MM.1S (cell line): ENCODE measurements around the gene SETDB2.

Experiments
- DNase-seq: peaks from one replicate; pipeline ENCODE4 v3.0.0-alpha.2; 2015
- H2AFZ ChIP-seq: fragments of 300-600 bp; sonication (generic); 2 replicates; pipeline ENCODE4 v1.6.0; 2016; ENCODE audit warnings: antibody characterized with exemption, low read length
- H3F3A ChIP-seq: fragments of 300-600 bp; sonication (generic); 2 replicates; pipeline ENCODE4 v1.6.1; 2016; ENCODE audit warnings: mild to moderate bottlenecking, antibody characterized with exemption, low read length, moderate library complexity, mixed read lengths; ENCODE audit not compliant: insufficient read depth
- H3K27ac ChIP-seq: fragments of 300-600 bp; sonication (generic); 2 replicates; pipeline ENCODE4 v1.5.1; 2016; ENCODE audit warnings: mild to moderate bottlenecking, low read length
- H3K27me3 ChIP-seq: fragments of 300-600 bp; sonication (generic); replicated peaks from 2 replicates; pipeline ENCODE4 v1.6.0; 2016; ENCODE audit warnings: low read length; ENCODE audit not compliant: insufficient read depth
- H3K36me3 ChIP-seq: fragments of 300-600 bp; sonication (generic); replicated peaks from 2 replicates; pipeline ENCODE4 v1.6.1; 2016; ENCODE audit warnings: mild to moderate bottlenecking, low read length, mixed read lengths; ENCODE audit not compliant: insufficient read depth
- H3K4me1 ChIP-seq: fragments of 300-600 bp; sonication (generic); 2 replicates; pipeline ENCODE4 v1.6.1; 2016; ENCODE audit warnings: low read length, mixed read lengths
- H3K4me2 ChIP-seq: fragments of 300-600 bp; sonication (generic); 2 replicates; pipeline ENCODE4 v1.6.0; 2016; ENCODE audit warnings: low read depth, low read length
- H3K4me3 ChIP-seq: fragments of 300-600 bp; sonication (generic); 2 replicates; pipeline ENCODE4 v1.5.1; 2016; ENCODE audit warnings: low read length, mixed read lengths
- H3K79me2 ChIP-seq: fragments of 300-600 bp; sonication (generic); 2 replicates; pipeline ENCODE4 v1.6.1; 2016; ENCODE audit warnings: mixed run types, low read length, mixed read lengths
- H3K9ac ChIP-seq: fragments of 300-600 bp; sonication (generic); 2 replicates; pipeline ENCODE4 v1.6.1; 2016; ENCODE audit warnings: low read length, mixed read lengths
- H3K9me2 ChIP-seq: fragments of 300-600 bp; sonication (generic); replicated peaks from 2 replicates; pipeline ENCODE4 v1.6.1; 2016; ENCODE audit warnings: mild to moderate bottlenecking, low read length, mixed read lengths; ENCODE audit not compliant: insufficient read depth
- H3K9me3 ChIP-seq: fragments of 300-600 bp; sonication (generic); replicated peaks from 2 replicates; pipeline ENCODE4 v1.6.1; 2016; ENCODE audit warnings: mild to moderate bottlenecking, low read length, mixed read lengths; ENCODE audit not compliant: insufficient read depth
- H4K20me1 ChIP-seq: fragments of 300-600 bp; sonication (generic); 2 replicates; pipeline ENCODE4 v1.6.1; 2016; ENCODE audit warnings: mild to moderate bottlenecking, low read length, moderate library complexity, mixed read lengths; ENCODE audit not compliant: insufficient read depth
- EZH2 ChIP-seq: fragments of 300-600 bp; sonication (generic); optimal IDR thresholded peaks from 2 replicates; pipeline ENCODE3; 2017; ENCODE audit warnings: low read depth, mild to moderate bottlenecking, antibody characterized with exemption, low read length, mixed read lengths
- EZH2phosphoT487 ChIP-seq: fragments of 300-600 bp; sonication (generic); IDR thresholded peaks from 2 replicates; pipeline ENCODE4 v1.6.1; 2018; ENCODE audit warnings: antibody characterized with exemption, low read length
- TF ChIP-seq, protein P1 (sequence below): fragments of 300-600 bp; sonication (generic); IDR thresholded peaks from 2 replicates; pipeline ENCODE4 v1.5.1; 2016; ENCODE audit warnings: antibody characterized with exemption, low read length, mixed read lengths

Gene SETDB2, protein sequence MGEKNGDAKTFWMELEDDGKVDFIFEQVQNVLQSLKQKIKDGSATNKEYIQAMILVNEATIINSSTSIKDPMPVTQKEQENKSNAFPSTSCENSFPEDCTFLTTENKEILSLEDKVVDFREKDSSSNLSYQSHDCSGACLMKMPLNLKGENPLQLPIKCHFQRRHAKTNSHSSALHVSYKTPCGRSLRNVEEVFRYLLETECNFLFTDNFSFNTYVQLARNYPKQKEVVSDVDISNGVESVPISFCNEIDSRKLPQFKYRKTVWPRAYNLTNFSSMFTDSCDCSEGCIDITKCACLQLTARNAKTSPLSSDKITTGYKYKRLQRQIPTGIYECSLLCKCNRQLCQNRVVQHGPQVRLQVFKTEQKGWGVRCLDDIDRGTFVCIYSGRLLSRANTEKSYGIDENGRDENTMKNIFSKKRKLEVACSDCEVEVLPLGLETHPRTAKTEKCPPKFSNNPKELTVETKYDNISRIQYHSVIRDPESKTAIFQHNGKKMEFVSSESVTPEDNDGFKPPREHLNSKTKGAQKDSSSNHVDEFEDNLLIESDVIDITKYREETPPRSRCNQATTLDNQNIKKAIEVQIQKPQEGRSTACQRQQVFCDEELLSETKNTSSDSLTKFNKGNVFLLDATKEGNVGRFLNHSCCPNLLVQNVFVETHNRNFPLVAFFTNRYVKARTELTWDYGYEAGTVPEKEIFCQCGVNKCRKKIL

DNA sequence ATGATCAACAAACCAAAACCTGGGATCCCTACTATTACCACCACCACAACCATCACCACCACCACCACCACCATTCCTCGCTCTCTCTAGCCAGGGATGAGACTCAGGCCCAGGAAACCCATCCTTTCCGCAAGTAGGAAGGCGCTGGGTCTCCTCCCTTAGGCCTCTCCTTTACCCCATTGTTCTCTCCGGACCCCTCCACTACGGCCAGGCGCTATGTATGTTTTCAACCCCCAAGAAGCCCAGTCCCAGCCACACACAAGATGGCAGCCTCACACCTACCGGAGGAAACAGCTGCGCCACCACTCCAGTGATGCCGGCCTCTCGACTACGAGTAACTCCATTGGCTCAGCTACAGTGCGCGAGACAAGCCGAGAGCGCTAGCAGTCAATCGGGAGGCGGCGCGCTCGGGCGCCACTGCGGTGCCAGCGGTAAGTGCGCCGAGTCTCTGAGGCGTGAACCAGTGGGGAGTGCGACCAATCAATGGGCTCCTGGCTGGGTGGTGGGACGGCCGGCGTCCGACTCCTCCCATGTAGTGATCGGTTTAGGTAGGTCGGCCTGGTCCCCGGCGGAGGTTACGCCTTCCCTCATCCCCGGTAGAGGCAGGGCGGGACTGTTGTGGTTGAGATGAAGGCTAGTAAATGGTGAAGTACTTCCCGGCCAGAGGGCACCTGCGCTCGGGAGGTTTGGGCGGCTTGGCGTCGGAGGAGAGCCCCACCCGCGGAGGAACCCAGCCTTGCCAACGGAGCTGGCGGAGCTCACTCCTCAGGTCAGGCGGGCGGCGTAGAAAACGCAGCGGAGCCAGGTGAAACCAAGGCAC is at the start of gene SETDB2, which contains the start of gene CAB39L:
Gene SETDB2 (plus strand): TSS at position 571 of the 820 bp plus-strand sequence. CDS start 7,620 bp downstream, outside the sequence.
Gene CAB39L (minus strand): TSS at position 361 of the 820 bp plus-strand sequence. CDS start 61,154 bp downstream, outside the sequence.
- no peaks in the 10 kb centered on the region for H3K9me3 ChIP-seq
- H3K36me3 ChIP-seq: no peaks in the 10 kb centered on the region
- peak; percentile 96 for DNase-seq
- H3K4me2 ChIP-seq: peak within 1 kb of the TSS; percentile 70
- TF ChIP-seq EZH2phosphoT487: no peak
- peaks cover 25% of the 10 kb centered on the region for H3K79me2 ChIP-seq
- no peaks in the 10 kb centered on the region for H3K9me2 ChIP-seq
- peak within 1 kb of the TSS; percentile 80 for H2AFZ ChIP-seq
- H4K20me1 ChIP-seq: no peaks in the 10 kb centered on the region
- H3K4me3 ChIP-seq: peak within 1 kb of the TSS; percentile 80
- no peaks in the 10 kb centered on the region for H3K27me3 ChIP-seq
- peaks cover 4% of the 10 kb centered on the region; the same call in 1 of the 2 replicates for H3K4me1 ChIP-seq
- H3F3A ChIP-seq: peaks cover 8% of the 10 kb centered on the region
- peak within 1 kb of the TSS; percentile 75 for H3K9ac ChIP-seq
- H3K27ac ChIP-seq: peak within 1 kb of the TSS; percentile 89

GRCh38 chr13:49395451-49395865 is 48.6 kb upstream of the SETDB2 start:
- TF ChIP-seq EZH2phosphoT487: no peak
- TF ChIP-seq, protein P1, sequence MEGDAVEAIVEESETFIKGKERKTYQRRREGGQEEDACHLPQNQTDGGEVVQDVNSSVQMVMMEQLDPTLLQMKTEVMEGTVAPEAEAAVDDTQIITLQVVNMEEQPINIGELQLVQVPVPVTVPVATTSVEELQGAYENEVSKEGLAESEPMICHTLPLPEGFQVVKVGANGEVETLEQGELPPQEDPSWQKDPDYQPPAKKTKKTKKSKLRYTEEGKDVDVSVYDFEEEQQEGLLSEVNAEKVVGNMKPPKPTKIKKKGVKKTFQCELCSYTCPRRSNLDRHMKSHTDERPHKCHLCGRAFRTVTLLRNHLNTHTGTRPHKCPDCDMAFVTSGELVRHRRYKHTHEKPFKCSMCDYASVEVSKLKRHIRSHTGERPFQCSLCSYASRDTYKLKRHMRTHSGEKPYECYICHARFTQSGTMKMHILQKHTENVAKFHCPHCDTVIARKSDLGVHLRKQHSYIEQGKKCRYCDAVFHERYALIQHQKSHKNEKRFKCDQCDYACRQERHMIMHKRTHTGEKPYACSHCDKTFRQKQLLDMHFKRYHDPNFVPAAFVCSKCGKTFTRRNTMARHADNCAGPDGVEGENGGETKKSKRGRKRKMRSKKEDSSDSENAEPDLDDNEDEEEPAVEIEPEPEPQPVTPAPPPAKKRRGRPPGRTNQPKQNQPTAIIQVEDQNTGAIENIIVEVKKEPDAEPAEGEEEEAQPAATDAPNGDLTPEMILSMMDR: no peak
- no peak for TF ChIP-seq EZH2
- Histone ChIP-seq H3K4me2 (no peak overlapping the region), H3K4me3 (no peak overlapping the region), H4K20me1 (no peaks in the 10 kb centered on the region), H3K9me2 (no peaks in the 10 kb centered on the region), H3K79me2 (no peaks in the 10 kb centered on the region), H2AFZ (no peak overlapping the region), H3K36me3 (no peaks in the 10 kb centered on the region), H3K4me1 (no peaks in the 10 kb centered on the region), H3K9me3 (no peaks in the 10 kb centered on the region), H3K27me3 (no peaks in the 10 kb centered on the region), H3K27ac (no peak overlapping the region), H3K9ac (no peak overlapping the region), H3F3A (no peaks in the 10 kb centered on the region)
- DNase-seq: no peak

DNA sequence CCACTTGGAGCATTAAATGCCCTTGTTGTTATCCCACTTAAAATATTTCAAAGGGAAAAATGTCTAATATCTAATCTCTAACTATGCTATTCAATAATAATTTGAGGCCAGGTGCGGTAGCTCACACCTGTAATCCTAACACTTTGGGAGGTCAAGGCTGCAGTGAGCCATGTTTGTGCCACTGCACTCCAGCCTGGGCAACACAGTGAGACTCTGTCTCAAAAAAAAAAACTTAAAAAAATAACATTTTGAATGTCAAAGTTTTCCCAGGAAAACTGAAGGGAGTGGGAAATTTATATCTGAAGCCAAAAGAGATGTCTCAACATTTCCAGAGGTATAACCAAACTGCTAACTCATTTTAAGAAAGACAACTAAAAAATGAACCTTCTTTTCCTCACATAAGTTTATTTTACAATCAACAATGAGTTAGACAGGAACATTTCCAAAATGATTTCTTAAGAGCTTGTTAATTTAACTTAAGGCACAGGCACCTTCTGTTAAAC is 48.1 kb upstream of the SETDB2 start:
- H3K4me2 ChIP-seq: no peak overlapping the region
- no peaks in the 10 kb centered on the region for H4K20me1 ChIP-seq
- no peaks in the 10 kb centered on the region for H3K4me1 ChIP-seq
- H3K27me3 ChIP-seq: no peaks in the 10 kb centered on the region
- H3K9me3 ChIP-seq: no peaks in the 10 kb centered on the region
- H3K9me2 ChIP-seq: no peaks in the 10 kb centered on the region
- H3K27ac ChIP-seq: no peak overlapping the region
- no peaks in the 10 kb centered on the region for H3K79me2 ChIP-seq
- H3K4me3 ChIP-seq: no peak overlapping the region
- TF ChIP-seq EZH2phosphoT487 (no peak), EZH2 (no peak)
- TF ChIP-seq, protein P1: no peak
- no peaks in the 10 kb centered on the region for H3F3A ChIP-seq
- no peaks in the 10 kb centered on the region for H3K36me3 ChIP-seq
- no peak for DNase-seq
- H2AFZ ChIP-seq: no peak overlapping the region
- H3K9ac ChIP-seq: no peak overlapping the region
